ENCODE data around the gene DPF3. TPM values are rescaled to one million over a fixed set of nuclear protein-coding genes. Genes with fewer than 3 reads are reported as not detected.
"Not testable (repeated sequence)": the region's sequence is repeated elsewhere in the genome, so short reads cannot be mapped to it uniquely, and the experiment has no call there.

Gene DPF3
- polyA plus RNA-seq, 1 donor from 2014 or later, result 6.0 TPM

DNA sequence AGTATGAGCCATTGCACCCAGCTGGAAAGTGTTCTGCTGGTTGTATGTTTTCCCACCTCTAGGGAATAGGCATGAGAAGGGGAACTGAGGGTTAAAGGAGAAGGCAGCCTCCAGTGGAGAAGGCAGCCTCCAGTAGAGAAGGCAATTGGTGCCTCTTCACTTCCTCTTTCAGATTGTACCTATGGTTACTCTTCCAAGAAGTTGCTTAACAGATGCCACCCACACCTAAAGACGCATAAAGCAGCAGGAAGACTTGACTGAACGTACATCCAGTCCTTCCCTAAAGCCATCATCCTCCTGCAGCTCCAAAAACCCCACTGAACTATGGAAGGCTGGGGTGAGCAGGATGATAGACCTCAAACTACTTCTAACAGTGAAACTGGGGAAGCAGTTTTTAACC is 13.1 kb downstream of the DPF3 start:
- H3K4me1 Mint-ChIP-seq, result peaks cover 19 to 25% (median 22%) of the 10 kb centered on the region in 3 donors
- no peaks in the 10 kb centered on the region for H3K27me3 Mint-ChIP-seq
- peaks cover 10% of the 10 kb centered on the region for H3K36me3 Mint-ChIP-seq
- peak overlapping the region in 1 of 4 donors; percentile 47 for H3K4me3 Mint-ChIP-seq
- H3K9me3 Mint-ChIP-seq, result peaks cover 0 to 2% (median 0%) of the 10 kb centered on the region in 3 donors
- H3K27ac Mint-ChIP-seq, result no peak overlapping the region

DNA sequence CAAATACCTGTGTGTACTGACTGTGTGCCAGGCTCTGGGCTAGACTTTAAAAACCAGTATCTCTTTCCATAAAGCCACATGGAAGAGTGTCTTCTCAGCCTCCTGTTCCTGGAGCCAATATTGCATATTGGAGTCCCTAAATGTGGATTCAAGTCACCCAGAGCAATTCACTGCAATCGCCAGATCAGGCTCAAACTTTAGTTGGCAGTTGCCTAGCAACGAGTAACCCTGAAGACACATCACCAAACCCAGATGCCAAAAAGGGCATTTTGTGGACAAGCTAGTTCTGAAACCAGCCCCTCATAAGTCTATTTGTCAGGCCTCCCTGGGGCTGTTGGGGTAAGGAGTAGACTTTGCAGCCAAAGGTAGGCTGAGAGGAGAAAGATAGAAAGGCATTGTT is 13.7 kb downstream of the DPF3 start:
- Mint-ChIP-seq H3K27ac (no peak overlapping the region), H3K9me3 (no peaks in the 10 kb centered on the region), H3K27me3 (no peaks in the 10 kb centered on the region), H3K36me3 (peaks cover 12% of the 10 kb centered on the region), H3K4me1 (peaks cover 22 to 25% (median 22%) of the 10 kb centered on the region in 3 donors), H3K4me3 (no peak overlapping the region)

DNA sequence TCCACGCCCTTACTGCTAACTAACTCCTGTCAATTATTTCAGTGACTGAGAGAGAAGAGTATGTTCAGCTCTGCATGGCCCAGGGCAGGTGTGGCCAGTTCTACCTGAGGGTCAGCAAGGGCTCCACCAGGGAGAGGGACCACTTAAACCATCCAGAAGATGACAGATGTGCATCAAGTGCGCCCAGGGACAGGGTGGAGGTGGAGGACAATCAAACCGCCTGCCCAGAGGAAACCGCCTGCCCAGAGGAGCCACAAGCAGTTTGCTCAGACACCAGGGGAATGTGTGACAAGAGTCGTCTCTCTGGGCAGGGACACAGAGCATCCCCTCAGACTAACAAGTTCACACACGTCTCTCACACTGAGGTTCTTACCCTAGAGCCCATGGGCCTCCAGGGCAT is 14.5 kb downstream of the DPF3 start:
- Mint-ChIP-seq H3K9me3 (no peaks in the 10 kb centered on the region), H3K27ac (peak overlapping the region in 1 of 3 donors; percentile 13), H3K4me3 (no peak overlapping the region), H3K36me3 (peaks cover 17% of the 10 kb centered on the region), H3K27me3 (no peaks in the 10 kb centered on the region), H3K4me1 (peaks cover 22 to 31% (median 27%) of the 10 kb centered on the region in 3 donors)

DNA sequence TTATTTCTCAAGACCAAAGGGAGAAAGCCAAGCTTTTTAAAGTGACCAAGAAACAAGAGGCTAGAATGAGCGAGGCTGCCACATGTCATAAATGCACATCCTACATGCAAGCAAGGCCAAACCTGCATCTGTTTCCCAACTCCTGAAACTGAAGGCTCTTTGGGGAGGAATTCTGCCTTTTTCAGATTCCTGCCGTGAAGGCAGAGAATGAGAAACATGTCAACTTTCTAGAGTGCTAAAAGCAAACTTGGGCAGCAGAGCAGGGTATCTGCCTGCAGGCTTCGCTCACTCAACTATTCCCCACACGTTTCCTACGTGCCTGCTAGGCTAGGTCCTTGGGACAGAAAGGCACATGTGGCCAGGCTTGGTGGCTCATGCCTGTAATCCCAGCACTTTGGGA is 15.2 kb downstream of the DPF3 start:
- H3K27ac Mint-ChIP-seq, result no peak overlapping the region
- H3K9me3 Mint-ChIP-seq, result no peaks in the 10 kb centered on the region
- peaks cover 19 to 31% (median 29%) of the 10 kb centered on the region in 3 donors for H3K4me1 Mint-ChIP-seq
- peaks cover 20% of the 10 kb centered on the region for H3K36me3 Mint-ChIP-seq
- no peak overlapping the region for H3K4me3 Mint-ChIP-seq
- no peaks in the 10 kb centered on the region for H3K27me3 Mint-ChIP-seq

DNA sequence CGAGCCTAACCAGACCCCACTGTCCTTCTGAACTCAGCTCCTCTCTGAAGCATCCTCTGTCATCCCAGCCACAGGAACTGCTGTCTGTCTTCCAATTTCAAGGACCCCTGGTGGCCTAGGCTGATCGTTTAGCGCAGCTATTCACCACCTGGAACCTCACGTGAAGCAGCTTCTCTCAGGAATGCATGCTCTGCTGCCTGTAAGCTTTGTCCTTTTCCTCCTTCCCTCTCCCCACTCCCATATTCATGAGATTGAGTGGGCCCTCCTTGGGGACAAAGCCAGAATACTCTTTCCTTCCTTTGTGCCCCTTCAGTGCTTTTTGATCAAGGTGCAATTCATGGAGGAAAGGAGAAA is 17.2 kb downstream of the DPF3 start:
- Mint-ChIP-seq H3K4me3 (peak overlapping the region in 2 of 4 donors; percentile 70 to 73), H3K27me3 (no peaks in the 10 kb centered on the region), H3K27ac (peak overlapping the region in 1 of 3 donors; percentile 93), H3K36me3 (peaks cover 20% of the 10 kb centered on the region), H3K4me1 (peaks cover 17 to 31% (median 23%) of the 10 kb centered on the region in 3 donors), H3K9me3 (peaks cover 0 to 2% (median 0%) of the 10 kb centered on the region in 3 donors)

DNA sequence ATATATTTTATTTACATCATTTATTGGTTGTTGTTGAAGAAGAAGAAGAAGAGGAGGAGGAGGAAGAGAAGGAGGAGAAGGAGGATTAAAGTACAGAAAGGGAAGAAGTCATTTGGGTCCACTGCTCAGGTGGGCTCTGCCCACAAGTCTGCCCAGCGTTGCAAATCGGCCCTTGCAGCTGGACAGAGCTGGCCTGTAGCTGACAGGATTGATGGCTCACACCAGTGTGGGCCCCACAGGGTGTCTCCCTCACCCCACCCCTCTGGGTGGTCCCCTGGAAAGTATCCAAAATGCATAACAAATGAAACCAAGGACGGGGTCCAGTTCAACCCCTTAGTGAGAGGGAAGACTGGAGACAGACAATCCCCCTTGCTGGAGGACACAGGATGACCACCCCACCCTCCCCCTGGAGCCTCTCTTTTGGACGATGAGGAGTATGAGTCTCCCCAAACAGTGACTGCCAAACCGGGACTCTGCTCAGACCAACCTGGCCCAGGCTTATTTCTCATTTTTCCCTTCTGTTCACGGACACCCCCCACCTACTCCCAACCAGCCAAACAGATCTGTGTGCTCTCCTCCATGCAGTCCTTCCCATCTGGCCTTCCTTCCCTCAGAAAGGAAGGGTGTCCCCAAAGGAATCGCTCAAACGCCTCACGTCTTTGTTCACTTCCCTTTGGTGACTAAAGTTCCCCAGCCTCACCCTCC is 17.7 kb downstream of the DPF3 start:
- Mint-ChIP-seq H3K27ac (peak overlapping the region in 1 of 3 donors; percentile 93), H3K4me1 (peaks cover 17 to 29% (median 20%) of the 10 kb centered on the region in 3 donors), H3K4me3 (peak overlapping the region in 1 of 4 donors; percentile 66), H3K9me3 (peaks cover 0 to 2% (median 0%) of the 10 kb centered on the region in 3 donors), H3K36me3 (peaks cover 20% of the 10 kb centered on the region), H3K27me3 (no peaks in the 10 kb centered on the region)

DNA sequence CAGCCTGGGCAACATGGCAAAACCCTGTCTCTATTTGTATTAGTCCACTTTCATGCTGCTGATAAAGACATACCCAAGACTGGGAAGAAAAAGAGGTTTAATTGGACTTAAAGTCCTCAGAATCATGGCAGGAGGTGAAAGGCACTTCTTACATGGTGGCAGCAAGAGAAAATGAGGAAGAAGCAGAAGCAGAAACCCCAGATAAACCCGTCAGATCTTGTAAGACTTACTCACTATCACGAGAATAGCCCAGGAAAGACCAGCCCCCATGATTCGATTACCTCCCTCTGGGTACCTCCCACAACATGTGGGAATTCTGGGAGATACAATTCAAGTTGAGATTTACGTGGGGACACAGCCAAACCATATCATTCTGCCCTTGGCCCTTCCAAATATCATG is 23.0 kb downstream of the DPF3 start:
- peaks cover 7 to 14% (median 13%) of the 10 kb centered on the region in 3 donors for H3K4me1 Mint-ChIP-seq
- not testable (repeated sequence) for H3K27ac Mint-ChIP-seq, H3K4me3 Mint-ChIP-seq, H3K27me3 Mint-ChIP-seq, H3K9me3 Mint-ChIP-seq
- H3K36me3 Mint-ChIP-seq, result peaks cover 15% of the 10 kb centered on the region

DNA sequence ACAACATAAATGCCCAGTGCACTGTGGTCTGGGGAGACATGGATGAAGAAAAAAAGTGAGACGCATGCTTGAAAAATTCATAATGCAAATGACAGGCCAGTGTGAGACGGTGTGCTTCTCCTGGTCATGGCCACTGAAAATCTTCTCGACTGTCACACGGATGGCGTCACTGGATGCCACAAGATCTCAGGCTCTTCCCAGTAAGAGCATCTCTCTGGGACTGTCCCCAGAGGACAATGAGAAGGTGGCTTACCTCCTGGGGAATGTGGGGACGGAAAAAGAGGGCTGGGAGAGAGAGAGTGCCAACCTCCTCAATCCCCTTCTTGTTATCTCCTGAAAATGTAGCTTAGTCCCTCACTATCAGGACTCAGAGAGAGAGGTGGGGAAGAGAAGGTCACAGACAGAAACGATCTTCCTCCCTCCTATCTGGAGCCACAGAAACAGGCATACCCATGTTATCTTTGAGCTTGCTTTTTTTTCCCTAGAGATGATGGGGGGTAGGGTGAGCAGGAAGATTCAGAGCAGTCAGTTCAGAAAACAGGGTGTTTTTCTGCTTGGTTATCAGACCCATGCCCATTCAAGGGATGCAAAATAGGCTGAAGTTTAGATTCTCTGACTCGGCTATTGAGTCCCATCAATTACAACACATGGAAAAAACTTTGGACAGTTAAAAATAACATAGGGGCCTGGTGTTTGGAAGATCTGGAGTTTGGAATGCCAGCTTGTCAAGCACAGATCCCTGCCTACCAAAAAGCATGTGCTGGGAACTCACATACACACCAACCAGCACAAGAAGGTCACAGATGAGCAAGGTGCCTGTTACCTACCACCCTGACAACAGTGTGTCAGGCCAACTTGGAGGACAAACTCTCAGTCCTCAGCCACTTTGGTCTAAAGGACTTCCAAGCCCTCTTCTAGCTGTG is 24.2 kb downstream of the DPF3 start:
- peak overlapping the region in 1 of 3 donors; percentile 51 for H3K27ac Mint-ChIP-seq
- no peaks in the 10 kb centered on the region for H3K27me3 Mint-ChIP-seq
- peaks cover 13 to 15% (median 14%) of the 10 kb centered on the region in 3 donors for H3K4me1 Mint-ChIP-seq
- H3K36me3 Mint-ChIP-seq, result peaks cover 13% of the 10 kb centered on the region
- no peak overlapping the region for H3K4me3 Mint-ChIP-seq
- peaks cover 0 to 4% (median 0%) of the 10 kb centered on the region in 3 donors for H3K9me3 Mint-ChIP-seq

DNA sequence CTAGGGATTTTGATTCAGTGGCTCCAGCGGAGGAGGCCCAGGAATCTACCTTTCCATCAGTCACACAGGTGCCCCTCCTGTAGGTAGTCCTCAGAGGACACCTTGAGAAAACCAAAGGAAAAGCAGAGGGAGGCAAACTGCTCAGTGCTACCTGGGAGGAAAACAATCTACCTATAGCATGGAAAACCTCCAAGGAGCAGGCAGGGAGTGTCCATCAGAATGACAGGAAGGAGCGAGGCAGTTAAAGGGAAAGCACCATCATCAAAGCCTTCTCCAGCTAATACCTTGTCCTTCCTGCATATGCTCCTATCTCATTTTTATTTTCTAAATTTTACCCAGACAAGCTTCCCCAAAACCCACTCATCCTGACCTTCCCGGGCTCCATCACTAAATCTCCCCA is 25.4 kb downstream of the DPF3 start:
- peaks cover 19 to 23% (median 19%) of the 10 kb centered on the region in 3 donors for H3K4me1 Mint-ChIP-seq
- H3K9me3 Mint-ChIP-seq, result peaks cover 0 to 4% (median 0%) of the 10 kb centered on the region in 3 donors
- H3K27me3 Mint-ChIP-seq, result no peaks in the 10 kb centered on the region
- peaks cover 8% of the 10 kb centered on the region for H3K36me3 Mint-ChIP-seq
- H3K27ac Mint-ChIP-seq, result peak overlapping the region in 1 of 3 donors; percentile 51
- H3K4me3 Mint-ChIP-seq, result no peak overlapping the region

DNA sequence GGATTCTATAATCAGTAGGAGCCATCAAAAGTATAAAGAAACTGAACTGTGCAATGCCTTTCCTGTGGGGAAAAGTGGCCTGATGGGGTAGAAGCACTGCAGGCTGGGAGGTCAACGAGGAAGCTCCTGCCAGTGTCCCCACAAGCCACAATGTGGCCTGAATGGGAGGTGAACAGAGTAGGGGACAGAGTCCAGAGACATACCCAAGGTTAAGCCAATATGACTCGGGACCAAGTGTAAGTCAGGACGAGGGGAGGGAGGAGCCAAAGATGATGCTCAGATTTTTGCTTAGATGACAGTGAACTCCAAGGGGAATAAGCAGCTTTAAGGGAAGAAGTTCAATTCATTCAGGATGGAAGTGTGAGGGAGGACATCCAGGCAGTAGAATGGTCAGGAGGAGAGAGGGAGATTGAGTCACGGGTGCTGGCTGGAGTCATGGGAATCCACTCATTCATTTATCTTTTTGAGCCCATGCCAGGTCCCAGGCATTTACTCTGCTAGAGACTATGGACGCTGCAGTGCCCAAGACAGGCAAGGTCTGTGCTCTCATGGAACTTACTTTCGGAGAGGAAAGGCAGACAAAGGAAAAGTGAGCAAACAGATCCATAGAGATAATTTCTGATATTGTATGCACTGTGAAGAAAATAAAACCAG is 29.1 kb downstream of the DPF3 start:
- H3K27ac Mint-ChIP-seq, result peak overlapping the region in 1 of 3 donors; percentile 65
- no peaks in the 10 kb centered on the region for H3K27me3 Mint-ChIP-seq
- H3K4me1 Mint-ChIP-seq, result peaks cover 37 to 42% (median 38%) of the 10 kb centered on the region in 3 donors
- peaks cover 10% of the 10 kb centered on the region for H3K36me3 Mint-ChIP-seq
- H3K4me3 Mint-ChIP-seq, result peak overlapping the region in 1 of 4 donors; percentile 77
- peaks cover 0 to 2% (median 0%) of the 10 kb centered on the region in 3 donors for H3K9me3 Mint-ChIP-seq

DNA sequence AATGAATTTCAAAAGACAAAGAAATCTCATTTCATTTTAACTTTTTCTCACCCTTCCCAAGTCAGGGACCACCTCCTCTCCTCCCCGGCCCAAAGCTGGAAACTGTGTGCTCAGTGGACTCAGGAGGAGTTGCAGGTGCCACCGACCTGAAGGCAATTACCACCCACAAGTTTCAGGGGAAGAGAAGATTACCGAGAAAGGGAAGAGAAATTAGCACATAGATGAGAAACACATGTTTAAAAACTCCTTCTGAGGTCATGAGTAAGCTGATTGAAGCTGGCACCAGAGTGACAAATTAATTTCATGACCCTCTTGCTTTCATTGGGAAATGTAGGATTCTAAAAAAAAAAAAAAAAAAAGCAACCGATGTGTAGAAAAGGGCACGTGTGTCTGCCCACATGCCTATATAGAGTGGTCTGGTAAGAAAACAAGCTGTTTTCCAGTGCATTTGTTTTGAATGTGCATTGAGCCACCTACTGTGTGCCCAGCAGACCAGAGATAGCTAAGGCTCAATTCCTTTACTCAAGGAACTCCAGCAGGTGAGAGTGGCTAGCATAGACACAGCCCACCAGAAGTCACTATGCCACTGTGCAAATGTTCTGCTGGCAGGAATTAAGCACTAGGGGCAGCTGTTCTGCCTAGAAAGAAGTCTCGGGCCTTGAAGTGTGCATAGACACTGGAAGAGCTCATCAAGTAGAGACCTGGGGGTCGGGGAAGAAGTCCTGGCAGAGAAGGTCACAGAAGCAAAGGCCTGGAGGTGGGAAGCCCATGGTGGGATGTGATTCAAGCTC is 30.5 kb downstream of the DPF3 start:
- peaks cover 0 to 2% (median 0%) of the 10 kb centered on the region in 3 donors for H3K9me3 Mint-ChIP-seq
- peaks cover 5% of the 10 kb centered on the region for H3K36me3 Mint-ChIP-seq
- no peaks in the 10 kb centered on the region for H3K27me3 Mint-ChIP-seq
- H3K4me3 Mint-ChIP-seq, result peak overlapping the region in 1 of 4 donors; percentile 72
- H3K4me1 Mint-ChIP-seq, result peaks cover 31 to 44% (median 34%) of the 10 kb centered on the region in 3 donors
- H3K27ac Mint-ChIP-seq, result peak overlapping the region in 1 of 3 donors; percentile 84

DNA sequence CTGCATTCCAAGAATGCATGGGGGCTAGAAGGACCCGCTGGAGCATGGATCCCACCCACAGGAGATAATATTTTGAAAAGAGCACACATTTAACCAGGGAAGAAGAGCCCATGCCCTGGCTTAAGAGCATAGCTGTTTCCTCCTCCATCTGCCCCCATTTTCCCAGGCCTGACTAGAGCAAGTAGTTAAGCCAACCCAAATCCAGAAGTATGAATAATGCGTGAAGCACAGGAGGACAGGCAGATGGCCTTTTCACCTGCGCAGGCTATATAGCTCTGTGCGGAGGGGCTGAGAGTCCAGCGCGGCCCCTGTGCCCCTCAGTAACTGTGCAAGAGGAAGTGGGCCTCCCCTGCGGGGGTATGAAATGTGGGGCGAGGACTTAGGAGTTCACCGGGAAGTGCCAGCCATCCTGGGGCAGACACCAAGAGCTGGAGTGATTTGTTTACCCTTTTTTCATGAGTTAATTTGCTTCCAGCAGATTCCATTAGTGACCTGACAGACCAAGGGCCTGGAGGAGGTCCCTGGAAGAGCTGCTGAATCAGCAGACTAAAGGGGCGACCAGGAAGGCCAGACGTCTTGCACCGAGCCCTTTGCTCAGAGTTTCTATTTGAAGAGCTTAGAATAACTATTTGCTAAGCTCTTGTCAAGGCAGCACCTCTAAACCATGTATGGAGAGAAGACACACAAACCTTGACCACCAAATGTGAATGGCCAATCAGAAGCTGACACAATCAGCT is 37.2 kb downstream of the DPF3 start:
- Mint-ChIP-seq H3K27ac (no peak overlapping the region), H3K27me3 (no peaks in the 10 kb centered on the region), H3K36me3 (peaks cover 1% of the 10 kb centered on the region), H3K4me1 (peaks cover 13 to 19% (median 14%) of the 10 kb centered on the region in 3 donors), H3K4me3 (peak overlapping the region in 1 of 4 donors; percentile 21), H3K9me3 (no peaks in the 10 kb centered on the region)

DNA sequence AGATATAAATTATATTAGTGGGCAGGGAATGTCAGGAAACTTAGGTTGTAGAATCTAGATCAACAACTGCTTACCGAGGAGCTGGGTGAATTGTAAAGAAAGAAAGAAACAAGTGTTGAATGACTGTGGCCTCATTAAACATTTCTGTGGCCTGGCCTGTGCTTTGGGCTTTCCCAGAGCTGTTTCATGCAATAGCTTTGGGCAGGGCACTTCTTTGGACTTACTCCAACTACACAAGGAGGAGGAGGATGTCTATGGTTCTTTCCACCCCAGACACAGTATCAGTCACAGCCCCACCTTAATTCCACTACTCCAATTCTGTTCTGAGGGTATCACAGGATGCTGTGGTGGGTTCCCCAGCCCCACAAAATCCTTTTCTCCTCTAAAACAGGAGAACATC is 38.0 kb downstream of the DPF3 start:
- Mint-ChIP-seq H3K27ac (no peak overlapping the region), H3K27me3 (no peaks in the 10 kb centered on the region), H3K36me3 (peaks cover 1% of the 10 kb centered on the region), H3K4me1 (peaks cover 13 to 16% (median 14%) of the 10 kb centered on the region in 3 donors), H3K4me3 (no peak overlapping the region), H3K9me3 (no peaks in the 10 kb centered on the region)
